Astrocyte of the spinal cord (primary cell): Measurements from ENCODE around the gene MXD4.
A peak's percentile ranks its signal among the peaks of the same experiment; 100 is the strongest.
"Not testable (repeated sequence)": the region's sequence is repeated elsewhere in the genome, so short reads cannot be mapped to it uniquely, and the experiment has no call there.

Experiments used
- DNase-seq: peaks from one replicate; pipeline ENCODE4 v3.0.0; 2011; ENCODE audit warnings: low read depth, low spot score
- H3K4me3 ChIP-seq: 2 replicates; pipeline ENCODE4 v1.5.1; 2011; ENCODE audit warnings: low read depth, mild to moderate bottlenecking, low read length, moderate library complexity
- in situ Hi-C: cut with HindIII; loops from 2 replicates; pipeline ENCODE4 v1.10.0; 2017; ENCODE audit warnings: low sequenced_read_pairs
- TF ChIP-seq, protein P1 (sequence below): IDR thresholded peaks from 2 replicates; pipeline ENCODE4 v1.5.1; 2012; ENCODE audit warnings: low read depth, mild to moderate bottlenecking, low read length, inconsistent platforms

Gene MXD4

DNA sequence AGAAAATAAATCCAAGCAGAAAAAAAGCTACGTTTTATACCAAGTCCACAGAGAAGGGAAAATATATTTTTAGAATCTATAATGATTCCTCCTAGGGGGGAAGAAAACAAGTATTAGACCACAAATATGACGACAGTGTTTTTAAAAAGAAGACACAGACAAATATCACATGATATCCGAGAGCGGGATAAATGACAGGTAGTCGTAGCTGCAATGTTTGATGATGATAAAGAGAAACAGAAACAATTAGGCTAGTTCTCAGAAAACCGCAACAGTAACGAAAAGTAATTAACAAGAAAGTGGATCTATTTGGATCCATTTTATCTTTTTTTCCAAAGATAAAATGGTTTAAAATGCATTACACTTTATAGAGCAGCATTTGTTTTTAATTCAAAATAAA, 20.9 kb downstream of the MXD4 start:
- TF ChIP-seq, protein P1, sequence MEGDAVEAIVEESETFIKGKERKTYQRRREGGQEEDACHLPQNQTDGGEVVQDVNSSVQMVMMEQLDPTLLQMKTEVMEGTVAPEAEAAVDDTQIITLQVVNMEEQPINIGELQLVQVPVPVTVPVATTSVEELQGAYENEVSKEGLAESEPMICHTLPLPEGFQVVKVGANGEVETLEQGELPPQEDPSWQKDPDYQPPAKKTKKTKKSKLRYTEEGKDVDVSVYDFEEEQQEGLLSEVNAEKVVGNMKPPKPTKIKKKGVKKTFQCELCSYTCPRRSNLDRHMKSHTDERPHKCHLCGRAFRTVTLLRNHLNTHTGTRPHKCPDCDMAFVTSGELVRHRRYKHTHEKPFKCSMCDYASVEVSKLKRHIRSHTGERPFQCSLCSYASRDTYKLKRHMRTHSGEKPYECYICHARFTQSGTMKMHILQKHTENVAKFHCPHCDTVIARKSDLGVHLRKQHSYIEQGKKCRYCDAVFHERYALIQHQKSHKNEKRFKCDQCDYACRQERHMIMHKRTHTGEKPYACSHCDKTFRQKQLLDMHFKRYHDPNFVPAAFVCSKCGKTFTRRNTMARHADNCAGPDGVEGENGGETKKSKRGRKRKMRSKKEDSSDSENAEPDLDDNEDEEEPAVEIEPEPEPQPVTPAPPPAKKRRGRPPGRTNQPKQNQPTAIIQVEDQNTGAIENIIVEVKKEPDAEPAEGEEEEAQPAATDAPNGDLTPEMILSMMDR, result no peak
- DNase-seq, result no peak
- peak overlapping the region; percentile 90 for H3K4me3 ChIP-seq
- in situ Hi-C loops, result no loop called here

- H3K4me3 ChIP-seq, result no peak overlapping the region
- no peak for DNase-seq
- TF ChIP-seq, protein P1, result no peak
- in situ Hi-C loops, result no loop called here
Observed at GRCh38 chr4:2236944-2237666, 24.8 kb downstream of the MXD4 start.

DNA sequence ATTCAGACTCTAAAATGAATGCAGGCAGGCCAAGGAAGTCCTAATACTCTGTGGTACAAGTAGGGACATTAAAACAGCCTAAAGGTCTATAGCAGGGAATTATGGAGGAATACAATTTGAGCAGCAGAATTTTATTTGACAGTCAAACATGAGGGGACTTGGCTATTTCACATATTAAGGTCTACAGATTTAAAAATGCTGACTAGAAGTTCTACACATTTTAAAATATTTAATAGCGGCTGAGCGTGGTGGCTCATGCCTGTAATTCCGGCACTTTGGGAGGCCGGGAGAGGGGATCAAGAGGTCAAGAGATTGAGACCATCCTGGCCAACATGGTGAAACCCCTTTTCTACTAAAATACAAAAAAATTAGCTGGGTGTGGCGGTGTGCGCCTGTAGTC, 30.8 kb downstream of the MXD4 start:
- no peak for DNase-seq
- in situ Hi-C loops, result no loop called here
- no peak overlapping the region for H3K4me3 ChIP-seq
- TF ChIP-seq, protein P1, result no peak

DNA sequence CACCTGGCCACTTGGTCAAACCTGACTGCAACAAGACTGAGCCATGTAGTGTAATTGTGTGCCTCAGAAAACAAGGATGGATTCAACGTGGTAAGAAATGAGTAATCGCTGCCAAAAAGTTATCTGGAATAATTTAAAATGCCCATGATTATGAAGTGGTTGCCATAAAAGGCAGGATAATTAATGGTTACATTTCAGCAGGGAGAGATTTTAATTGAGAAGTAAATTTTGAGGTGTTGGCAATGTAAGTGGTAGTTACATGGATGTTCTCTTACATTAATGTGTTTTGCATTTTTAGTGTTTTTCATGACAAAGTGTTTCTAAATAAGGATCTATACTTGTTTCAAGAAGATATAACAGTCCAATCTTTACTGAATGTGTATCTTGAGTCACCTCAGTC, 35.6 kb downstream of the MXD4 start:
- in situ Hi-C loops, result no loop called here
- no peak overlapping the region for H3K4me3 ChIP-seq
- DNase-seq, result no peak
- TF ChIP-seq, protein P1, result no peak

DNA sequence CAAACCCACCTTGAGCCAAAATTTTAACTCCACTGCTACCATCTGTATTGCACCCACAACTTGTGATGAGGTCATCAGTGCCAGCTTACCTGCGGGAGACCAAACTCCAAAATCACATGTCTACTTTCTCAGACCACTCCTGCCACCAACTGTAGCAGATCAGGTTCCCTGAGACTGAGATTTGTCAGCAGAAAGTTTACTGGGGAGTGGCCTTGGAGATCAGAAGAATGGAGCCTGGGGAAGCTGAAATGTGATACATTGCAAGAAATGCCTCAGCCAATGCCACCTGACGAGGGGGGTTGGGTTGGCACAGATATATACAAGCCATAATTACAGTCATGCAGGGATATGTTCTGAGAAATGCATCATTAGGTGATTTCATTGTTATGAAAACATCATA, 39.1 kb downstream of the MXD4 start:
- DNase-seq, result no peak
- no peak overlapping the region for H3K4me3 ChIP-seq
- in situ Hi-C loops, result no loop called here
- TF ChIP-seq, protein P1, result no peak

DNA sequence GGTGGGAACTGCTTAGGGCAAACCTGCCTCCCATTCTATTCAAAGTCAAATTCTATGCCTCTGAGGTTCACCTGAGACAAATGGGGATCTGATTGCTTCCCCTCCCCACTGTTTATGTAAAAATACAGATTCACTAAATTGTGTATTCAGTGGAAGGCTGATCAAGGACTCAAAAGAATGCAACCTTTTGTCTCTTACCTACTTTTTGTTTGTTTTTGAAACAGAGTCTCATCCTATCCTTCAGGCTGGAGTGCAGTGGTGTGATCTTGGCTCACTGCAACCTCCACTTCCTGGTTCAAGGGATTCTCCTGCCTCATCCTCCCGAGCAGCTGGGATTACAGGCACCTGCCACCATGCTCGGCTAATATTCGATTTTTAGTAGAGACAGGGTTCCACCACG, 40.5 kb downstream of the MXD4 start:
- H3K4me3 ChIP-seq, in situ Hi-C loops, DNase-seq: not testable (repeated sequence)

- DNase-seq, result peak; percentile 67
- TF ChIP-seq, protein P1, result peak; percentile 95
- in situ Hi-C loops, result no loop called here
- no peak overlapping the region for H3K4me3 ChIP-seq
Observed at GRCh38 chr4:2220016-2220630, 41.8 kb downstream of the MXD4 start.
